SK-N-SH (cell line): ENCODE data around the gene APBA3. TPM values are rescaled to one million over a fixed set of nuclear protein-coding genes. Genes with fewer than 3 reads are reported as not detected.

Experiments used
- CTCF ChIA-PET: fragments of 300-600, 350-600 bp; formaldehyde crosslinking; extraction: SDS; loops from one replicate; lab custom pipeline; 2021; lab: Yijun Ruan, JAX
- POLR2A ChIA-PET: fragments of 350-600 bp; sonication (Branson Sonifier 250); formaldehyde crosslinking; extraction: SDS; loops from one replicate; lab custom pipeline; 2020; ENCODE audit warnings: antibody characterized with exemption, inconsistent platforms; lab: Yijun Ruan, JAX
- DNase-seq: peaks from one replicate; pipeline ENCODE4 v3.0.0; 2012
- H2AFZ ChIP-seq: fragments of 200-600 bp; sonication (generic); 2 replicates; pipeline ENCODE4 v1.8.1; 2016; ENCODE audit warnings: antibody characterized with exemption, mild to moderate bottlenecking, low read depth
- H3F3A ChIP-seq: fragments of 200-600 bp; sonication (generic); replicated peaks from 2 replicates; pipeline ENCODE3; 2016; ENCODE audit warnings: antibody characterized with exemption, mild to moderate bottlenecking; ENCODE audit not compliant: insufficient read depth
- H3K27ac ChIP-seq, 2 experiments: fragments of 200-500 bp in 1 of 2; fragments of 200-600 bp in 1 of 2; sonication (Bioruptor generic) in 1 of 2; sonication (generic), shearing (Covaris generic) in 1 of 2; 2 replicates each; pipeline versions ENCODE4 v1.5.1 to v1.6.1; 2014 to 2016; ENCODE audit warnings: low read depth in 2 of 2, inconsistent platforms in 1 of 2, low read length in 1 of 2, mild to moderate bottlenecking in 1 of 2, mixed read lengths in 1 of 2
- H3K27me3 ChIP-seq: fragments of 200-600 bp; sonication (generic), shearing (Covaris generic); 2 replicates; pipeline ENCODE4 v1.6.1; 2016; ENCODE audit warnings: mixed run types; ENCODE audit not compliant: insufficient read depth
- H3K36me3 ChIP-seq, 2 experiments: fragments of 200-500 bp in 1 of 2; fragments of 200-600 bp in 1 of 2; sonication (Bioruptor generic) in 1 of 2; sonication (generic) in 1 of 2; replicated peaks in 1 of 2; 2 replicates each; pipeline versions ENCODE3 to v1.5.1; 2014 to 2016; ENCODE audit warnings: low read length in 1 of 2, mild to moderate bottlenecking in 1 of 2; ENCODE audit not compliant: insufficient read depth in 2 of 2, control insufficient read depth in 1 of 2
- H3K4me1 ChIP-seq, 2 experiments: fragments of 200-500 bp in 1 of 2; fragments of 200-600 bp in 1 of 2; sonication (Bioruptor generic) in 1 of 2; sonication (generic), shearing (Covaris generic) in 1 of 2; 2 replicates each; pipeline versions ENCODE4 v1.5.1 to v1.6.1; 2014 to 2016; ENCODE audit warnings: low read depth in 1 of 2, low read length in 1 of 2, mixed run types in 1 of 2; ENCODE audit not compliant: insufficient read depth in 2 of 2, control insufficient read depth in 1 of 2
- H3K4me2 ChIP-seq: fragments of 200-600 bp; sonication (generic), shearing (Covaris generic); 2 replicates; pipeline ENCODE4 v1.6.1; 2017; ENCODE audit warnings: mixed run types
- H3K4me3 ChIP-seq, 2 experiments: fragments of 200-500 bp in 1 of 2; fragments of 200-600 bp in 1 of 2; sonication (Bioruptor generic) in 1 of 2; sonication (generic), shearing (Covaris generic) in 1 of 2; 2 replicates each; pipeline versions ENCODE4 v1.5.1 to v1.8.1; 2014 to 2016; ENCODE audit warnings: low read depth in 2 of 2, inconsistent platforms in 1 of 2, low read length in 1 of 2, mild to moderate bottlenecking in 1 of 2, mixed read lengths in 1 of 2, moderate library complexity in 1 of 2
- H3K79me2 ChIP-seq: fragments of 200-600 bp; sonication (generic); 2 replicates; pipeline ENCODE4 v1.8.1; 2017; ENCODE audit warnings: mild to moderate bottlenecking; ENCODE audit not compliant: insufficient read depth
- H3K9ac ChIP-seq: fragments of 200-600 bp; sonication (generic); 2 replicates; pipeline ENCODE4 v1.6.1; 2017; ENCODE audit warnings: mixed run types
- H3K9me2 ChIP-seq: fragments of 200-600 bp; sonication (generic); 2 replicates; pipeline ENCODE4 v1.6.1; 2017; ENCODE audit warnings: mixed run types
- H3K9me3 ChIP-seq: fragments of 200-600 bp; sonication (generic); 2 replicates; pipeline ENCODE4 v1.6.1; 2017; ENCODE audit warnings: mixed run types, mild to moderate bottlenecking, moderate library complexity
- H4K20me1 ChIP-seq: fragments of 200-600 bp; sonication (generic); 2 replicates; pipeline ENCODE4 v1.6.1; 2017; ENCODE audit warnings: mild to moderate bottlenecking, mixed run types; ENCODE audit not compliant: insufficient read depth
- CHD2 ChIP-seq: fragments of 150-350 bp; IDR thresholded peaks from 2 replicates; pipeline ENCODE4 v1.6.1; 2018; ENCODE audit warnings: low read length; ENCODE audit not compliant: partially characterized antibody
- EP300 ChIP-seq, 2 experiments: IDR thresholded peaks; 2 replicates each; pipeline versions ENCODE4 v1.4.0 to v1.6.1; 2012; ENCODE audit warnings: borderline replicate concordance in 1 of 2, low read depth in 1 of 2, low read length in 1 of 2
- FOSL2 ChIP-seq: IDR thresholded peaks from 2 replicates; pipeline ENCODE4 v1.4.0; 2012; ENCODE audit warnings: low read depth, mild to moderate bottlenecking, moderate library complexity, borderline replicate concordance
- JUND ChIP-seq: IDR thresholded peaks from 2 replicates; pipeline ENCODE4 v1.4.0; 2012
- RAD21 ChIP-seq: IDR thresholded peaks from 2 replicates; pipeline ENCODE4 v1.6.1; 2012; ENCODE audit warnings: mild to moderate bottlenecking, low read length
- RFX5 ChIP-seq: IDR thresholded peaks from 2 replicates; pipeline ENCODE4 v1.6.1; 2012; ENCODE audit warnings: mild to moderate bottlenecking, improper control_type of control experiment, low read length
- SIN3A ChIP-seq: IDR thresholded peaks from 2 replicates; pipeline ENCODE4 v1.6.1; 2012; ENCODE audit warnings: low read depth, mild to moderate bottlenecking, low read length, moderate library complexity, borderline replicate concordance
- TCF12 ChIP-seq: IDR thresholded peaks from 2 replicates; pipeline ENCODE4 v1.4.0; 2012
- USF2 ChIP-seq: fragments of 150-350 bp; IDR thresholded peaks from 2 replicates; pipeline ENCODE4 v1.6.1; 2017; ENCODE audit warnings: antibody characterized with exemption, low read length, low read depth, borderline replicate concordance
- WGBS: methylation state at CpG from one replicate; pipeline ENCODE4 v1.1.6; 2017; ENCODE audit warnings: low lambda C conversion rate; 5-methylcytosine and 5-hydroxymethylcytosine counted together
- polyA plus RNA-seq, 3 experiments: library from polyadenylated mRNA; depleted of rRNA; stranded (reverse); fragments of >200 nt; gene quantifications; 2 replicates each; pipeline ENCODE4 v1.2.3, GENCODE V29; 2012
- TF ChIP-seq, protein P1 (sequence below): fragments of 150-350 bp; IDR thresholded peaks from 2 replicates; pipeline ENCODE4 v1.6.1; 2016; ENCODE audit warnings: mild to moderate bottlenecking, low read depth, low read length

APBA3 gene
- polyA plus RNA-seq, 1 of the 3 experiments (the other 2 are of a cell fraction): 10.6 TPM

DNA sequence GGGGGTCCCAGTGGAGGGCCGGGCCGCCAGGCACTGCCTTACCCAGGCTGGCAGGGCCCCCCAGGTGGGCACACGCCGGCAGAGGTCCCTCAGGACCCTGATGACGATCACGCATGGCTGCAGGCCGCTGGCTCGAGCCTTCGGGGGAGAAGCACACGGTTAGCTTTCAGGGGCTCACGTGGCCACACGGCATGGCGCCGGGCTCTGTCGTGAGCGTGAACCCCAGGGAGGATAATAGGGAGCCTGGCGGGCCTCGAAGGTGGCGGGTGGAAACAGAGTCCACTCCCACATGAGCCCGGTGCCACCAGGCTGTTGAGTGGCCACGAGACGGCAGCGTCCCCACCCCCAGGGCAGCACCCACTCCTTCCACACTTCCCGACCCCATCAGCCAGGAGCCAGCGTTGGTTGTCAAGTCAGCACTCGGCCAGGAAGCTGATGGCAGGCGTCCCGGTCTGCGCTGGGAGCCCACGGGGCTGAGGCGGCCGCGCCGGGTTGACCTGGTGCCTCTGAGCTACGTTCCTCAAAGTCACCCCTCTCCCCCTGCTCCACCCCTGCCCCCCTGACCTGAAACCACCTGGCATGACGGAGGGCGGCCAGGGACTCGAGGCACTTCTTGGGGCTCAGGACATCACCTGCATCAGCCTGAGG, 49.3 kb upstream of the APBA3 start:
- H3K4me1 ChIP-seq: no peaks in the 10 kb centered on the region
- peaks cover 7% of the 10 kb centered on the region for H3F3A ChIP-seq
- 75% methylated on average over 18 of the region's 38 CpGs for WGBS
- H3K27me3 ChIP-seq: no peaks in the 10 kb centered on the region
- no peaks in the 10 kb centered on the region for H3K9me3 ChIP-seq
- H3K36me3 ChIP-seq: no peaks in the 10 kb centered on the region
- no peak for DNase-seq
- no peak overlapping the region for H3K27ac ChIP-seq
- H3K9me2 ChIP-seq: no peaks in the 10 kb centered on the region
- H3K4me2 ChIP-seq: no peak overlapping the region
- H3K9ac ChIP-seq: no peak overlapping the region
- H2AFZ ChIP-seq: no peak overlapping the region
- POLR2A ChIA-PET: no interaction called here
- CTCF ChIA-PET: interaction anchor here (0.8 kb wide), 1 partner anchor 11 kb away, joined by 3 read pairs; no protein-coding TSS in a partner anchor
- H4K20me1 ChIP-seq: no peaks in the 10 kb centered on the region
- H3K4me3 ChIP-seq: no peak overlapping the region
- TF ChIP-seq RFX5: no peak
- TF ChIP-seq SIN3A: no peak
- TF ChIP-seq TCF12: no peak
- no peak for TF ChIP-seq CHD2
- TF ChIP-seq, protein P1, sequence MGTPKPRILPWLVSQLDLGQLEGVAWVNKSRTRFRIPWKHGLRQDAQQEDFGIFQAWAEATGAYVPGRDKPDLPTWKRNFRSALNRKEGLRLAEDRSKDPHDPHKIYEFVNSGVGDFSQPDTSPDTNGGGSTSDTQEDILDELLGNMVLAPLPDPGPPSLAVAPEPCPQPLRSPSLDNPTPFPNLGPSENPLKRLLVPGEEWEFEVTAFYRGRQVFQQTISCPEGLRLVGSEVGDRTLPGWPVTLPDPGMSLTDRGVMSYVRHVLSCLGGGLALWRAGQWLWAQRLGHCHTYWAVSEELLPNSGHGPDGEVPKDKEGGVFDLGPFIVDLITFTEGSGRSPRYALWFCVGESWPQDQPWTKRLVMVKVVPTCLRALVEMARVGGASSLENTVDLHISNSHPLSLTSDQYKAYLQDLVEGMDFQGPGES: no peak
- no peak for TF ChIP-seq JUND
- TF ChIP-seq FOSL2: no peak
- no peak for TF ChIP-seq USF2
- TF ChIP-seq RAD21: no peak
- no peaks in the 10 kb centered on the region for H3K79me2 ChIP-seq

DNA sequence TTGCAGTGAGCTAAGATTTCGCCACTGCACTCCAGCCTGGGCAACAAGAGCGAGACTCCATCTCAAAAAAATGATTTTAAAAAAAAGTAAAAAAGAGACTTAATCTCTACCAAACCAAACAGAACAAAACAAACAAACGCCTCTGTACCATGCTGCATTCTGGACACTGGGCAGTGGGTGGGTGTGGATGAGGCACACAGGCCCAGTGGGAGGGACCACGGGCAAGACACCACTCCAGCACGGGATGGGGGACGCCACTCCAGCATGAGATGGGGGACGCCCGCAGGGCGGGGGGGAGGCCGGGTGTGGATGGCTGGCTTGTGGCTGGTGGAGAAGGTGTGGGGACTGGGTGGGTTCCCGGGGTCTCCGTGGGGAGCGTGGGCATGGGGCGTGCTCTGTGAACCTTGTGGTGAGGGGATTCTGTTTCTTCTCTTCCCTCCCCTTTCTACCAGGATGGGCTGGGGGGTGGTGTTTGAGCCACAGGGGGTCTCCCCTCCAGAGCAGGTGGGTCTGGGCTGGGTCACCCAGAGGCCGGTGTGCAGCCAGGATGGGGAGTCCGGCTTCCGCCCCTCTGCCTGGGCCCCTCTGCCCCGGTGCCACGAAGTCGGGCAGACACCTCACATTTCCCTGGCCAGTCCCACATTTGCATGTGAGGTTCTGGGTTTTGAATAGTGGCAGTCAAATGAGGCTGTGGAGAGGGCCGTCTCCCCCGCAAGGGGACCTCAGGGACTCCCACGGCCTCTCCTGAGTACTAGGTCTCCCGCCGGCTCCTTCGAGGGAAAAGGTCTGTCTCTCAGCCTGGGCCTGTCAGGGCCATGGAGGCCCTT, 48.6 kb upstream of the APBA3 start:
- CTCF ChIA-PET: no interaction called here
- Histone ChIP-seq H3K27ac (no peak overlapping the region), H3F3A (peaks cover 7% of the 10 kb centered on the region), H2AFZ (no peak overlapping the region), H3K4me1 (no peaks in the 10 kb centered on the region), H3K9ac (no peak overlapping the region)
- DNase-seq: no peak
- no peak for TF ChIP-seq EP300 (IDR thresholded peaks at IDR 0.05; ENCODE audit: borderline replicate concordance in 1 of 2, low read depth in 1 of 2, low read length in 1 of 2)
- TF ChIP-seq, all 33 proteins: peak for 0
- no peaks in the 10 kb centered on the region for H3K9me2 ChIP-seq
- H3K79me2 ChIP-seq: no peaks in the 10 kb centered on the region
- no peak overlapping the region for H3K4me2 ChIP-seq
- H3K36me3 ChIP-seq: no peaks in the 10 kb centered on the region
- no peak overlapping the region for H3K4me3 ChIP-seq
- H4K20me1 ChIP-seq: no peaks in the 10 kb centered on the region
- POLR2A ChIA-PET: no interaction called here
- H3K27me3 ChIP-seq: no peaks in the 10 kb centered on the region
- H3K9me3 ChIP-seq: no peaks in the 10 kb centered on the region
- 67% methylated on average over 10 of the region's 26 CpGs for WGBS
